H1 (cell line): ENCODE data around the gene SFT2D1. TPM values are rescaled to one million over a fixed set of nuclear protein-coding genes. Genes with fewer than 3 reads are reported as not detected.

ENCODE experiments used
- BRCA1 ChIP-seq: IDR thresholded peaks from 2 replicates; pipeline ENCODE4 v1.6.1; 2012; ENCODE audit warnings: low read depth, low read length, improper control_type of control experiment
- RAD21 ChIP-seq, 2 experiments: IDR thresholded peaks in 1 of 2; conservative IDR thresholded peaks in 1 of 2; 2 replicates each; pipeline ENCODE4 v1.6.1; 2011; ENCODE audit warnings: low read depth in 2 of 2, low read length in 2 of 2, improper control_type of control experiment in 1 of 2, inconsistent platforms in 1 of 2, mild to moderate bottlenecking in 1 of 2, moderate library complexity in 1 of 2
- polyA plus RNA-seq, 7 experiments: library from polyadenylated mRNA; depleted of rRNA in 3 of 7; stranded (reverse) in 5 of 7; unstranded in 2 of 7; fragments of >200 nt in 5 of 7; fragments of 200-250 nt in 2 of 7; gene quantifications; 1 replicate in 5 of 7; 2 replicates in 1 of 7; 4 replicates in 1 of 7; pipeline versions ENCODE4 v1.2.1 to v1.2.3, GENCODE V29; 2011 to 2013; ENCODE audit warnings: missing spikeins in 2 of 7, mixed read lengths in 2 of 7
- total RNA-seq: library from RNA; stranded (reverse); fragmentation: NEBNext Ultra II Directional; extraction: Animal tissue kit (Norgen Biotek cat#: 25700); gene quantifications from 2 replicates; pipeline ENCODE4 v1.2.1, GENCODE V29; 2021
- TF ChIP-seq, protein P1 (sequence below): fragments of 300-600 bp; sonication (generic); IDR thresholded peaks from 2 replicates; pipeline ENCODE4 v1.7.1; 2012; ENCODE audit warnings: low read length, moderate library complexity, mild to moderate bottlenecking, inconsistent platforms; ENCODE audit not compliant: insufficient replicate concordance

Gene SFT2D1
- total and polyA plus RNA-seq, 2 of the 8 experiments (the other 6 are each of a cell fraction or from before 2014, with no cell fraction given) = 52.3 to 76.1 TPM

DNA sequence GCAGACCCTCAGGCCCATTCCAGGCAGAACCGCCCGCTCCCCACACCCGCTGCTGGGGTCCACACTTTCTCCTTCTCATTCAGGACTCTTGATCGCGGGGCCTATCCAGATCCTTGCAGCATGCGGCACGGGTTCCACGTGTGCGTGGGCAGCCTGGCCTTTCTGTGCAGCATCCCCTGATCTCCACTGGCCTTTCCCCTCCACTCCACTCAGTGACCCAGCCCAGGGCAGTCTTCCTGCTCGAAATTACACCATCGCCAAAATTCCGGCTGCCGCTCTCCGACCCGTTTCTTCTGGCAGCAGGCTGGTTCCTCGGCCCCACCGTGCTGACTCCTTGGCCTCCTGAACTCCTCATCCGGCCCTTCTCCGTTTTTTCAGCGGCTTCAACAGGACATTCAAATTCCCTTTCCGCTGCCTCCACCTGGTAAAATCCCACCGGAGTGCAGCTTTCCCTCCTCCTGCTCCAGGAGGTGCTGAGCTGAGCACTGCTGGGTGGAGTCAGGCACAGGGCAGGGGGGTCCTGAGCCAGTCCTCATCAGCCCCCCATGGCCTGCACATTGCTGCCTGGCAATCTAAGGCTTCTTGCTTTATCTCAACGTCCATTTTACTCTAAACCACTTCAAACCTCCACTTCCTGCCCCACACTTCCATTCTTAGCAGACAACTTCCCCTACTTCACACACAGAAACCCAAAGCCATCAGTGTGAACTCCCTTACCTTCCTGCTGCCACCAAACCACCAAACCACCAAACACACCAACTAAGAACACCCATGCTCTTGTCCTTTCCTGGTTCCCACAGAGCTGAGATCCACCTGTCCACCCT lies 9.0 kb downstream of the SFT2D1 start (continued):
- TF ChIP-seq RAD21 (IDR thresholded peaks at IDR 0.05 in 1 of 2, conservative IDR thresholded peaks at IDR 0.05 in 1 of 2; ENCODE audit: low read depth in 2 of 2, low read length in 2 of 2) (no peak), BRCA1 (no peak)
- TF ChIP-seq, protein P1, sequence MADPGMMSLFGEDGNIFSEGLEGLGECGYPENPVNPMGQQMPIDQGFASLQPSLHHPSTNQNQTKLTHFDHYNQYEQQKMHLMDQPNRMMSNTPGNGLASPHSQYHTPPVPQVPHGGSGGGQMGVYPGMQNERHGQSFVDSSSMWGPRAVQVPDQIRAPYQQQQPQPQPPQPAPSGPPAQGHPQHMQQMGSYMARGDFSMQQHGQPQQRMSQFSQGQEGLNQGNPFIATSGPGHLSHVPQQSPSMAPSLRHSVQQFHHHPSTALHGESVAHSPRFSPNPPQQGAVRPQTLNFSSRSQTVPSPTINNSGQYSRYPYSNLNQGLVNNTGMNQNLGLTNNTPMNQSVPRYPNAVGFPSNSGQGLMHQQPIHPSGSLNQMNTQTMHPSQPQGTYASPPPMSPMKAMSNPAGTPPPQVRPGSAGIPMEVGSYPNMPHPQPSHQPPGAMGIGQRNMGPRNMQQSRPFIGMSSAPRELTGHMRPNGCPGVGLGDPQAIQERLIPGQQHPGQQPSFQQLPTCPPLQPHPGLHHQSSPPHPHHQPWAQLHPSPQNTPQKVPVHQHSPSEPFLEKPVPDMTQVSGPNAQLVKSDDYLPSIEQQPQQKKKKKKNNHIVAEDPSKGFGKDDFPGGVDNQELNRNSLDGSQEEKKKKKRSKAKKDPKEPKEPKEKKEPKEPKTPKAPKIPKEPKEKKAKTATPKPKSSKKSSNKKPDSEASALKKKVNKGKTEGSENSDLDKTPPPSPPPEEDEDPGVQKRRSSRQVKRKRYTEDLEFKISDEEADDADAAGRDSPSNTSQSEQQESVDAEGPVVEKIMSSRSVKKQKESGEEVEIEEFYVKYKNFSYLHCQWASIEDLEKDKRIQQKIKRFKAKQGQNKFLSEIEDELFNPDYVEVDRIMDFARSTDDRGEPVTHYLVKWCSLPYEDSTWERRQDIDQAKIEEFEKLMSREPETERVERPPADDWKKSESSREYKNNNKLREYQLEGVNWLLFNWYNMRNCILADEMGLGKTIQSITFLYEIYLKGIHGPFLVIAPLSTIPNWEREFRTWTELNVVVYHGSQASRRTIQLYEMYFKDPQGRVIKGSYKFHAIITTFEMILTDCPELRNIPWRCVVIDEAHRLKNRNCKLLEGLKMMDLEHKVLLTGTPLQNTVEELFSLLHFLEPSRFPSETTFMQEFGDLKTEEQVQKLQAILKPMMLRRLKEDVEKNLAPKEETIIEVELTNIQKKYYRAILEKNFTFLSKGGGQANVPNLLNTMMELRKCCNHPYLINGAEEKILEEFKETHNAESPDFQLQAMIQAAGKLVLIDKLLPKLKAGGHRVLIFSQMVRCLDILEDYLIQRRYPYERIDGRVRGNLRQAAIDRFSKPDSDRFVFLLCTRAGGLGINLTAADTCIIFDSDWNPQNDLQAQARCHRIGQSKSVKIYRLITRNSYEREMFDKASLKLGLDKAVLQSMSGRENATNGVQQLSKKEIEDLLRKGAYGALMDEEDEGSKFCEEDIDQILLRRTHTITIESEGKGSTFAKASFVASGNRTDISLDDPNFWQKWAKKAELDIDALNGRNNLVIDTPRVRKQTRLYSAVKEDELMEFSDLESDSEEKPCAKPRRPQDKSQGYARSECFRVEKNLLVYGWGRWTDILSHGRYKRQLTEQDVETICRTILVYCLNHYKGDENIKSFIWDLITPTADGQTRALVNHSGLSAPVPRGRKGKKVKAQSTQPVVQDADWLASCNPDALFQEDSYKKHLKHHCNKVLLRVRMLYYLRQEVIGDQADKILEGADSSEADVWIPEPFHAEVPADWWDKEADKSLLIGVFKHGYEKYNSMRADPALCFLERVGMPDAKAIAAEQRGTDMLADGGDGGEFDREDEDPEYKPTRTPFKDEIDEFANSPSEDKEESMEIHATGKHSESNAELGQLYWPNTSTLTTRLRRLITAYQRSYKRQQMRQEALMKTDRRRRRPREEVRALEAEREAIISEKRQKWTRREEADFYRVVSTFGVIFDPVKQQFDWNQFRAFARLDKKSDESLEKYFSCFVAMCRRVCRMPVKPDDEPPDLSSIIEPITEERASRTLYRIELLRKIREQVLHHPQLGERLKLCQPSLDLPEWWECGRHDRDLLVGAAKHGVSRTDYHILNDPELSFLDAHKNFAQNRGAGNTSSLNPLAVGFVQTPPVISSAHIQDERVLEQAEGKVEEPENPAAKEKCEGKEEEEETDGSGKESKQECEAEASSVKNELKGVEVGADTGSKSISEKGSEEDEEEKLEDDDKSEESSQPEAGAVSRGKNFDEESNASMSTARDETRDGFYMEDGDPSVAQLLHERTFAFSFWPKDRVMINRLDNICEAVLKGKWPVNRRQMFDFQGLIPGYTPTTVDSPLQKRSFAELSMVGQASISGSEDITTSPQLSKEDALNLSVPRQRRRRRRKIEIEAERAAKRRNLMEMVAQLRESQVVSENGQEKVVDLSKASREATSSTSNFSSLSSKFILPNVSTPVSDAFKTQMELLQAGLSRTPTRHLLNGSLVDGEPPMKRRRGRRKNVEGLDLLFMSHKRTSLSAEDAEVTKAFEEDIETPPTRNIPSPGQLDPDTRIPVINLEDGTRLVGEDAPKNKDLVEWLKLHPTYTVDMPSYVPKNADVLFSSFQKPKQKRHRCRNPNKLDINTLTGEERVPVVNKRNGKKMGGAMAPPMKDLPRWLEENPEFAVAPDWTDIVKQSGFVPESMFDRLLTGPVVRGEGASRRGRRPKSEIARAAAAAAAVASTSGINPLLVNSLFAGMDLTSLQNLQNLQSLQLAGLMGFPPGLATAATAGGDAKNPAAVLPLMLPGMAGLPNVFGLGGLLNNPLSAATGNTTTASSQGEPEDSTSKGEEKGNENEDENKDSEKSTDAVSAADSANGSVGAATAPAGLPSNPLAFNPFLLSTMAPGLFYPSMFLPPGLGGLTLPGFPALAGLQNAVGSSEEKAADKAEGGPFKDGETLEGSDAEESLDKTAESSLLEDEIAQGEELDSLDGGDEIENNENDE = no peak
